ENCODE data around the gene PTRH2. TPM values are rescaled to one million over a fixed set of nuclear protein-coding genes. Genes with fewer than 3 reads are reported as not detected.
A peak's percentile ranks its signal among the peaks of the same experiment; 100 is the strongest.

Gene PTRH2
- total RNA-seq, 1 donor: 16.4 TPM

- H3K4me3 ChIP-seq (ENCODE audit: low read depth, low read length): no peak overlapping the region
- no peak for DNase-seq (ENCODE audit: low read depth)
- TF ChIP-seq CTCF (IDR thresholded peaks at IDR 0.05; ENCODE audit: insufficient read depth, low read depth, low read length): no peak
These were observed 45.2 kb upstream of the PTRH2 start for GRCh38 chr17:59752446-59752845.

DNA sequence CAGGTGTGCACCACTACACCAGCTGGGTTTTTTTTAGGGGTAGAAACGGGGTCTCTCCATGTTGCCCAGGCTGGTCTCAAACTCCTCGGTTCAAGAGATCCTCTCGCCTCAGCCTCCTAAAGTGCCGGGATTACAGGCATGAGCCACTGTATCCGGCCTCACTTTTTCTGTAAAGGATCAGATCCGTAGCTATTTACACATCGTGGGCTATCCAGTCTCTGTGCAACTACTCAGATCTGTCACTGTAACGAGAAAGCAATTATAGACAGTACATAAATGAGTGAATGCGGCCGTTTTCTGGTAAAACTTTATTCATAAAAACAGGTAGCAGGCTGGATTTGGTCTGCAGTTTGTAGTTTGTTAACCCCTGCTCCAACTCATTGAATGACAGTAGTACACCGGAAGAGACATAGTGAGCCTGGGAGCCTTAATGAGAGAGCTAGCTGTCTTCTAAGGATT lies 44.8 kb upstream of the PTRH2 start:
- no peak overlapping the region for H3K4me3 ChIP-seq (ENCODE audit: low read depth, low read length)
- TF ChIP-seq CTCF (IDR thresholded peaks at IDR 0.05; ENCODE audit: insufficient read depth, low read depth, low read length): no peak
- DNase-seq (ENCODE audit: low read depth): no peak

DNA sequence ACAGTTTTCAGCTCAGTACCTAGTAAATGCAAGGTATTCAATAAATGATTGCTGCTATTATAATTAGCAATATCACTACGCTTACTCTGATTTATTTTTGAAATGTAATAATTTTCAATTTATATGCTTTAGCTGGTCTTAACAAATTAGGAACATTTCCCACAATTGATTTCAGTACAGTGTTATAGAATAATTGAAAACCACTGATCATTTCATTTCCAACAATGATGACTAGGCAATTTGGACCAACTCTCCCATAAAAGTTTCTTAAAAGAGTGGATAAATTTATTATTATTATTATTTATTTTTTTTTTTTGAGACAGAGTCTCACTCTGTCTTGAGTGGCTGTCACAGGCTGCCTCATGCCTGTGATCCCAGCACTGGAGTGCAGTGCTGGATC lies 41.4 kb upstream of the PTRH2 start:
- DNase-seq (ENCODE audit: low read depth): no peak
- TF ChIP-seq CTCF (IDR thresholded peaks at IDR 0.05; ENCODE audit: insufficient read depth, low read depth, low read length): no peak
- no peak overlapping the region for H3K4me3 ChIP-seq (ENCODE audit: low read depth, low read length)

DNA sequence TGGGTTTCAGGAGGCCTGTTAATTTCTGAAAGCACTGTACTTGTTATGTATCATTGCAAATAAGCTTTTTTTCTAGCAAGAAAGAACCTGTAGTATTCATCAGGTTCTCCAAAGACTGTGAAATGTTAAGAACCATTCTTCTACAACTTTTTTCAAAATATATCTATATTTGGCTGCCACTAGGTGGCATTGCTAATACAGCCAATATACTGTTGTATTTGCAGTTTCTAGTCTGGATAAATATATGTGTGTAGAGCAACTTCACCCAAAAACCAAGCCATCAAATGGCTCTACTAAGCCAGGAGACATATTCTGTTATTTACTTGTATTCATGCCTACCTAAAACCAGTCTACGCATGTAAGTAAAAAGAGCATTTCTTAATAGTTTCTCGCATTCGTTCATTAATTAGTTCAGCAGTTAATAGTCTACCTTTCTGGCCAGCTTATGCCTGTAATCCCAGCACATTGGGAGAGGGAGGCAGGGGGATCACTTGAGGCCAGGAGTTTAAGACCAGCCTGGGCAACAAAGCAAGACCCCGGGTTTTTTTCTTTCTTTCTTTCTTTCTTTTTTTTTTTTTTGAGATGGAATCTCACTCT lies 39.7 kb upstream of the PTRH2 start:
- peak; percentile 62 for TF ChIP-seq CTCF (IDR thresholded peaks at IDR 0.05; ENCODE audit: insufficient read depth, low read depth, low read length)
- peak; percentile 76 for DNase-seq (ENCODE audit: low read depth)
- no peak overlapping the region for H3K4me3 ChIP-seq (ENCODE audit: low read depth, low read length)

DNA sequence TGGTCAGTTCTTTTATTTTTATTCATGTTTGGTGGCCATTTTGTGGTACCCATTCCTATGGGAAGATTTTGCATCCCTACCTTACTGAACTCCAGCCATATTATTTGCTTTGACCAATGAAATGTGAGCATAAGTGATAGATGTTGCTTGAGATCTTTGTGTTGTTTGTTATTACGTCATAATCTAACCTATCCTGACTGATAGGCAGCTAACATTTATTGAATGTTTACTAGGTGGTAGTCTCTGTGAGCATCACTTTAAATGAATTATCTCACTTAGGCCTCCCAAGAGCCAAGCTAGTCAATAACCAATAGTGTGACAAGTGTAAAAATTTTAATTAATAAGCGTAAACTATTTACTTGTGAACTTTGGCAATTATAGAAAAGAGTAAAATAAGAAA lies 37.8 kb upstream of the PTRH2 start:
- no peak for DNase-seq (ENCODE audit: low read depth)
- no peak for TF ChIP-seq CTCF (IDR thresholded peaks at IDR 0.05; ENCODE audit: insufficient read depth, low read depth, low read length)
- H3K4me3 ChIP-seq (ENCODE audit: low read depth, low read length): no peak overlapping the region

DNA sequence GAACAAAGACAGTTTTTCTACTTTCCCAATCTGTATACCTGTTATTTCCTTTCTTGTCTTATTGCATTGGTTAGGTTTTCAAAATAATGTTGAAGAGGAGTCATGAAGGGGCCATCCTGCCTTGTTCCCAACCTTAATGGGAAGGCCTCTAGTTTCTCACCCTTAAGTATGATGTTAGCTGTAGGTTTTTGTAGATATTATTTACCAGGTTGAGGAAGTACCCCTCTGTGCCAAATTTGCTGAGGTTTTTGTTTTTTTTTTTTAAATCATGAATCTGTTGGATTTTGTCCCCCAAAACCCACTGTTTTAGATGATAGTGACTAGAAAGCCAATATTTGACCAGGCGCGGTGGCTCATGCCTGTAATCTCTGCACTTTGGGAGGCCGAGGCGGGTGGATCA lies 36.6 kb upstream of the PTRH2 start:
- no peak for DNase-seq (ENCODE audit: low read depth)
- no peak overlapping the region for H3K4me3 ChIP-seq (ENCODE audit: low read depth, low read length)
- no peak for TF ChIP-seq CTCF (IDR thresholded peaks at IDR 0.05; ENCODE audit: insufficient read depth, low read depth, low read length)

DNA sequence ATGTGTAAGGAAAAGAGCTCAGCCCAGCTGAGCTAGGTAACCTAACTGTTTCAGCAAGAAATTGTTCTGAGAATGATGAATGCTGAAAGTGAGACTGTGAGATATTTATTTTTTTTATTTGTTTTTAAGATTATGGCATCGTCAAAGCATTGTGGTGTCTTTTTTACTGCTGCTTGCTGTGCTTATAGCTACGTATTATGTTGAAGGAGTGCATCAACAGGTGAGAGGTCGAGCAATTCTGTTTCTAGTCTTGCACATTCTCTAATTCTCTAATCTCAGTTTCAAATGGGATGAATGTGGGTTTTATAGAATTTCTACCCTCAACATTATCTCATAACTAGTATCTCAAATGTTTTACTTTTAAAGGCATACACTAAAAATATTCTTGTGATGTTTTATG lies 30.1 kb upstream of the PTRH2 start:
- no peak for TF ChIP-seq CTCF (IDR thresholded peaks at IDR 0.05; ENCODE audit: insufficient read depth, low read depth, low read length)
- no peak for DNase-seq (ENCODE audit: low read depth)
- H3K4me3 ChIP-seq (ENCODE audit: low read depth, low read length): no peak overlapping the region
